Left ventricle myocardium inferior (tissue), 1 donor: ENCODE data around the gene PHF10. TPM values are rescaled to one million over a fixed set of nuclear protein-coding genes. Genes with fewer than 3 reads are reported as not detected.

Experiments
- DNase-seq: peaks from one replicate; pipeline ENCODE4 v3.0.0-alpha.2; 2020
- H3K27ac ChIP-seq: fragments of 200-600 bp; replicated peaks from 2 replicates; pipeline ENCODE4 v1.8.0; 2021
- H3K27me3 ChIP-seq: fragments of 200-600 bp; 2 replicates; pipeline ENCODE4 v1.8.0; 2021; ENCODE audit warnings: low read depth
- H3K36me3 ChIP-seq: fragments of 200-600 bp; 2 replicates; pipeline ENCODE4 v1.8.0; 2021
- H3K4me1 ChIP-seq: fragments of 200-600 bp; 2 replicates; pipeline ENCODE4 v1.8.0; 2021
- H3K4me3 ChIP-seq: fragments of 200-600 bp; 2 replicates; pipeline ENCODE4 v1.8.0; 2021; ENCODE audit warnings: mild to moderate bottlenecking, moderate library complexity
- H3K9me3 ChIP-seq: fragments of 200-600 bp; replicated peaks from 2 replicates; pipeline ENCODE4 v1.8.0; 2021
- intact Hi-C: fragments of 100-400 bp; cut with micrococcal nuclease; formaldehyde crosslinking; loops from one replicate; pipeline ENCODE4 v1.11.0; 2022
- total RNA-seq: library from RNA; stranded (reverse); fragmentation: NEBNext Ultra II Directional; extraction: Animal tissue kit (Norgen Biotek cat#: 25700); gene quantifications from one replicate; pipeline ENCODE4 v1.2.1, GENCODE V29; 2021
- TF ChIP-seq, protein P1 (sequence below): fragments of 200-600 bp; IDR thresholded peaks from 2 replicates; pipeline ENCODE4 v1.8.0; 2021; ENCODE audit warnings: antibody characterized with exemption, mild to moderate bottlenecking, borderline replicate concordance
- donor health status: DM: no; HTN: yes; CAD: no; lungs with severe emphysema.

Gene PHF10
- total RNA-seq, 1 donor from 2014 or later = 56.6 TPM

DNA sequence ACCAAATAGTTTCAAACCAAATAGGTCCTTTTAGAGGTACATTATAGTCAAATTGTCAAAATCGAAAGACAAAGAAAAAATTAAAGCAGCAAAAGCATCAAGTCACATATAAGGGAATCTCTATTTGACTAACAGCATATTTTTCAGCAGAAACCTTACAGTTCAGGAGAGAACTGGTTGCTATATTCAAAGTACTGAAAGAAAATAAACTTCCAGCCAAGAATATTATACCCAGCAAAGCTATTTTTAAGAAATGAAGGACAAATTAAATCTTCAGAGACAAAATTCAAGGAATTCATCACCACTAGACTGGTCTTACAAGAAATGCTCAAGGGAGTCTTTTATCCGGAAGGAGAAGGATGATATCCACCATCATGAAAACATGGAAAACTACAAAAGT is 38.4 kb downstream of the PHF10 start:
- Histone ChIP-seq H3K36me3 (peaks cover 57% of the 10 kb centered on the region), H3K27me3 (no peaks in the 10 kb centered on the region), H3K4me3 (no peak overlapping the region), H3K27ac (no peak overlapping the region), H3K9me3 (peaks cover 29% of the 10 kb centered on the region), H3K4me1 (no peaks in the 10 kb centered on the region)
- TF ChIP-seq, protein P1, sequence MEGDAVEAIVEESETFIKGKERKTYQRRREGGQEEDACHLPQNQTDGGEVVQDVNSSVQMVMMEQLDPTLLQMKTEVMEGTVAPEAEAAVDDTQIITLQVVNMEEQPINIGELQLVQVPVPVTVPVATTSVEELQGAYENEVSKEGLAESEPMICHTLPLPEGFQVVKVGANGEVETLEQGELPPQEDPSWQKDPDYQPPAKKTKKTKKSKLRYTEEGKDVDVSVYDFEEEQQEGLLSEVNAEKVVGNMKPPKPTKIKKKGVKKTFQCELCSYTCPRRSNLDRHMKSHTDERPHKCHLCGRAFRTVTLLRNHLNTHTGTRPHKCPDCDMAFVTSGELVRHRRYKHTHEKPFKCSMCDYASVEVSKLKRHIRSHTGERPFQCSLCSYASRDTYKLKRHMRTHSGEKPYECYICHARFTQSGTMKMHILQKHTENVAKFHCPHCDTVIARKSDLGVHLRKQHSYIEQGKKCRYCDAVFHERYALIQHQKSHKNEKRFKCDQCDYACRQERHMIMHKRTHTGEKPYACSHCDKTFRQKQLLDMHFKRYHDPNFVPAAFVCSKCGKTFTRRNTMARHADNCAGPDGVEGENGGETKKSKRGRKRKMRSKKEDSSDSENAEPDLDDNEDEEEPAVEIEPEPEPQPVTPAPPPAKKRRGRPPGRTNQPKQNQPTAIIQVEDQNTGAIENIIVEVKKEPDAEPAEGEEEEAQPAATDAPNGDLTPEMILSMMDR = no peak
- intact Hi-C loops = no loop called here
- no peak for DNase-seq

DNA sequence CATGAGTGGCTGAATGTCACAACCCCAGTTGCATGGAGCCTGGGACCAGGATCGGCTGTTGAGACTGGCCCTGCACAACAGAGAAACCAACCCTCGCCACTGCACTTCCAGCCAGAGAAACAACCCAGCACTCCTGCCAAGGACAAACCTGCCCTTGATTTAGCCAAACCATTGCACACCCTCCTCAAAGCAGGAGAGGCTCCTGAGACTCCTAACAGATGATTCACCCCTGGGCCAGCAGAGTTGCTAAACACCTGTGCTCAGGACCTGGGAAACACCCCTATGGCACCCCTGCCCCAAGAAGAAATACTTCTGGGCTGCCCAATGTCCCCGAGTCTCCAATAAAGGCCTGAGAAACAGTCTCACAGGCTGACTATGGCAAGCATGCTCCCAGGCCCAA is 40.2 kb downstream of the PHF10 start:
- no peak for DNase-seq
- Histone ChIP-seq H3K27ac (no peak overlapping the region), H3K9me3 (peaks cover 29% of the 10 kb centered on the region), H3K4me3 (no peak overlapping the region), H3K36me3 (peaks cover 61% of the 10 kb centered on the region), H3K27me3 (no peaks in the 10 kb centered on the region), H3K4me1 (no peaks in the 10 kb centered on the region)
- intact Hi-C loops = no loop called here
- TF ChIP-seq, protein P1 = no peak

DNA sequence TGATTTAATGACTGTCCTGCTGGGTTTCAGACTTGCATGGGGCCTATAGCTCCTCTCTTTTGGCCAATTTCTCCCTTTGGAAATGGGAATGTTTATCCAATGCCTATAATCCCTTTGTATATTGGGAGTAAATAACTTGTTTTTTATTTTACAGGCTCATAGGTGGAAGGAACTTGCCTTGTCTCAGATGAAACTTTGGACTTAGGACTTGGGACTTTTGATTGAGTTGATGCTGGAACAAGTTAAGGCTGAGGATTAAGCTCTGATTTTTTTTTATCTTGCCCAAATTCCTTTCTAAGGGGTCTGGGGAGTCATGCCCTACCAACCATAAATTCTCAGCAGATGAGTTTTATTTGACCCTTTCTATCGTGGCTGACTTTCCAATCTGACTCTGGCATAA is 46.0 kb downstream of the PHF10 start:
- intact Hi-C loops = no loop called here

DNA sequence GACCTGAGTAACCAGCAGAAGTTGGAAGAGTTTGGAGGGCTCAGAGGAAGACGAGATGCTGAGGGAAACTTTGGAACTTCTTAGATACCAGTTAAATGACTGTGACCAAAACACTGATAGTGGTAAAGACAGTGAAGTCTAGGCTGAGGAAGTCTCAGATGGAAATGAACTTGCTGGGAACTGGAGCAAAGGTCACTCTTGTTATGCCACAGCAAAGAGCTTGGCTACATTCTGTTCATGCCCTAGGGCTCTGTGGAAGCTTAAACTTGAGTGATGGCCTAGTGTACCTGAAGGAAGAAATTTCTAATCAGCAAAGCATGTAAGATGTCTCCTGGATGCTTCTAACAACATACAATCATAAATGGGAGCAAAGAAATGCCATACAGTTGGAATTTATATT is 47.2 kb downstream of the PHF10 start:
- Histone ChIP-seq H3K36me3 (peaks cover 16% of the 10 kb centered on the region), H3K4me3 (no peak overlapping the region), H3K9me3 (peaks cover 8% of the 10 kb centered on the region), H3K27me3 (no peaks in the 10 kb centered on the region), H3K4me1 (peaks cover 8% of the 10 kb centered on the region), H3K27ac (no peak overlapping the region)
- TF ChIP-seq, protein P1 = no peak
- intact Hi-C loops = no loop called here
- DNase-seq = no peak

More for the DNA sequence above, 46.0 kb downstream of the PHF10 start:
- Histone ChIP-seq H3K27me3 (no peaks in the 10 kb centered on the region), H3K4me1 (peaks cover 8% of the 10 kb centered on the region), H3K9me3 (peaks cover 8% of the 10 kb centered on the region), H3K27ac (no peak overlapping the region), H3K36me3 (peaks cover 19% of the 10 kb centered on the region), H3K4me3 (no peak overlapping the region)
- no peak for DNase-seq
- TF ChIP-seq, protein P1 = no peak

DNA sequence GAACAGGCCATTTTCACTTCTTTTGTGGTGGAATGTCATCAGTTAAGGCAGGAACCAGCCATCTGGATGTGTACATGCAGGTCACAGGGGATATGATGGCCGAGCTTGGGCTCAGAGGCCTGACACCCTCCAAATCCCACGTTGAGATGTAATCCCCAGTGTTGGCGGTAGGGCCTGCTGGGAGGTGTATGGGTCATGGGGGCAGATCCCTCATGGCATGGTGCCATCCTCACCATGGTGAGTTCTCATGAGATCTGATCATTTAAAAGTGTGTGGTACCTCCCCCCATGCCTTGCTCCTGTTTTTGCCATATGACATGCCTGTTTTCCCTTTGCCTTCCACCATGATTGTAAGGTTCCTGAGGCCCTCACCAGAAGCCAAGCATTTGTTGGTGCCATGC is 49.3 kb downstream of the PHF10 start:
- H3K4me3 ChIP-seq = no peak overlapping the region
- H3K27ac ChIP-seq = no peak overlapping the region
- DNase-seq = no peak
- H3K36me3 ChIP-seq = peaks cover 12% of the 10 kb centered on the region
- intact Hi-C loops = no loop called here
- H3K4me1 ChIP-seq = peaks cover 15% of the 10 kb centered on the region
- H3K27me3 ChIP-seq = no peaks in the 10 kb centered on the region
- TF ChIP-seq, protein P1 = no peak
- H3K9me3 ChIP-seq = peaks cover 8% of the 10 kb centered on the region

DNA sequence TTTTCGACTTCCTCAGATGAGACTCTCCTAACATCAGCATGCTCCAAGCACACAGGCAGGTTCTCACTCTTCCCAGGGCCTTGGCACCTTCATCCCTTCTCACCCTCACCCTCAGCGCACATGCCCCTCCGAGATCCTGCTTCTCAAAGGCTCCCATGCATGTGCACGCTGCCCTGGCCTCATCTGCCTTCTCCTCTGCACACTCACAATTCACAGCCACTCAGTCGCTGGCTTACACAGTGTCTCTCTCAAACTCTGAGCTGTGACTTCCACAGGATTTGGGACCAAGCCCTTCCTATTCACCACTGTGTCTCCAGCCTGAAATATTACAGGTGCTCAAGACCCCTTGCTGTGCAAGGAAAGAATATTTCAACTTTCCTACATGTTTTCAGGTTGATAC is 52.7 kb downstream of the PHF10 start:
- H3K27me3 ChIP-seq = no peaks in the 10 kb centered on the region
- peaks cover 29% of the 10 kb centered on the region for H3K36me3 ChIP-seq
- TF ChIP-seq, protein P1 = no peak
- no peak overlapping the region for H3K4me3 ChIP-seq
- peaks cover 16% of the 10 kb centered on the region for H3K4me1 ChIP-seq
- no peak overlapping the region for H3K27ac ChIP-seq
- DNase-seq = no peak
- H3K9me3 ChIP-seq = peaks cover 8% of the 10 kb centered on the region
- intact Hi-C loops = no loop called here
